ENCODE data around the gene NDUFB11.
"Not testable (repeated sequence)": the region's sequence is repeated elsewhere in the genome, so short reads cannot be mapped to it uniquely, and the experiment has no call there.

NDUFB11 gene

GRCh38 chrX:47129899-47130358 is 14.6 kb downstream of the NDUFB11 start:
- Histone ChIP-seq H3K9me3 (no peaks in the 10 kb centered on the region), H3K36me3 (no peaks in the 10 kb centered on the region), H3K4me1 (no peaks in the 10 kb centered on the region), H3K4me3 (ENCODE audit: low read depth, low read length) (peak overlapping the region; percentile 75), H3K27me3 (no peaks in the 10 kb centered on the region)
- TF ChIP-seq CTCF (IDR thresholded peaks at IDR 0.05; ENCODE audit: low read depth, low read length) = no peak
- DNase-seq = no peak

- Histone ChIP-seq H3K4me3 (ENCODE audit: low read depth, low read length) (peak overlapping the region; percentile 75), H3K4me1 (no peaks in the 10 kb centered on the region), H3K9me3 (no peaks in the 10 kb centered on the region), H3K27me3 (no peaks in the 10 kb centered on the region), H3K36me3 (no peaks in the 10 kb centered on the region)
- no peak for TF ChIP-seq CTCF (IDR thresholded peaks at IDR 0.05; ENCODE audit: low read depth, low read length)
- peak; percentile 83 for DNase-seq
These were observed 15.2 kb downstream of the NDUFB11 start for GRCh38 chrX:47129157-47129898.

GRCh38 chrX:47124466-47124865 is 20.0 kb downstream of the NDUFB11 start:
- not testable (repeated sequence) for H3K36me3 ChIP-seq, H3K27me3 ChIP-seq

GRCh38 chrX:47116551-47117110 is 27.9 kb downstream of the NDUFB11 start:
- H3K4me1 ChIP-seq; H3K27me3 ChIP-seq; H3K9me3 ChIP-seq; H3K4me3 ChIP-seq (ENCODE audit: low read depth, low read length); DNase-seq; H3K36me3 ChIP-seq: not testable (repeated sequence)

More at GRCh38 chrX:47124466-47124865, 20.0 kb downstream of the NDUFB11 start:
- H3K4me1 ChIP-seq; H3K4me3 ChIP-seq (ENCODE audit: low read depth, low read length); DNase-seq; H3K9me3 ChIP-seq: not testable (repeated sequence)

- no peaks in the 10 kb centered on the region for H3K9me3 ChIP-seq
- TF ChIP-seq CTCF (IDR thresholded peaks at IDR 0.05; ENCODE audit: low read depth, low read length) = no peak
- no peaks in the 10 kb centered on the region for H3K27me3 ChIP-seq
- H3K36me3 ChIP-seq = no peaks in the 10 kb centered on the region
- no peaks in the 10 kb centered on the region for H3K4me1 ChIP-seq
- no peak overlapping the region for H3K4me3 ChIP-seq (ENCODE audit: low read depth, low read length)
- no peak for DNase-seq
These were observed 32.1 kb downstream of the NDUFB11 start for GRCh38 chrX:47112316-47112954.

GRCh38 chrX:47110936-47111615 is 33.4 kb downstream of the NDUFB11 start:
- DNase-seq; H3K9me3 ChIP-seq; H3K4me1 ChIP-seq; H3K27me3 ChIP-seq; H3K36me3 ChIP-seq; H3K4me3 ChIP-seq (ENCODE audit: low read depth, low read length): not testable (repeated sequence)

- Histone ChIP-seq H3K9me3 (no peaks in the 10 kb centered on the region), H3K27me3 (no peaks in the 10 kb centered on the region), H3K36me3 (no peaks in the 10 kb centered on the region), H3K4me3 (ENCODE audit: low read depth, low read length) (no peak overlapping the region), H3K4me1 (no peaks in the 10 kb centered on the region)
- no peak for DNase-seq
- TF ChIP-seq CTCF (IDR thresholded peaks at IDR 0.05; ENCODE audit: low read depth, low read length) = no peak
These were observed 43.3 kb downstream of the NDUFB11 start for GRCh38 chrX:47101206-47101605.
